ENCODE data around the gene PKM. TPM values are rescaled to one million over a fixed set of nuclear protein-coding genes. Genes with fewer than 3 reads are reported as not detected.

The PKM gene
- 2,541 and 2,790 TPM in 2 replicates for total RNA-seq

DNA sequence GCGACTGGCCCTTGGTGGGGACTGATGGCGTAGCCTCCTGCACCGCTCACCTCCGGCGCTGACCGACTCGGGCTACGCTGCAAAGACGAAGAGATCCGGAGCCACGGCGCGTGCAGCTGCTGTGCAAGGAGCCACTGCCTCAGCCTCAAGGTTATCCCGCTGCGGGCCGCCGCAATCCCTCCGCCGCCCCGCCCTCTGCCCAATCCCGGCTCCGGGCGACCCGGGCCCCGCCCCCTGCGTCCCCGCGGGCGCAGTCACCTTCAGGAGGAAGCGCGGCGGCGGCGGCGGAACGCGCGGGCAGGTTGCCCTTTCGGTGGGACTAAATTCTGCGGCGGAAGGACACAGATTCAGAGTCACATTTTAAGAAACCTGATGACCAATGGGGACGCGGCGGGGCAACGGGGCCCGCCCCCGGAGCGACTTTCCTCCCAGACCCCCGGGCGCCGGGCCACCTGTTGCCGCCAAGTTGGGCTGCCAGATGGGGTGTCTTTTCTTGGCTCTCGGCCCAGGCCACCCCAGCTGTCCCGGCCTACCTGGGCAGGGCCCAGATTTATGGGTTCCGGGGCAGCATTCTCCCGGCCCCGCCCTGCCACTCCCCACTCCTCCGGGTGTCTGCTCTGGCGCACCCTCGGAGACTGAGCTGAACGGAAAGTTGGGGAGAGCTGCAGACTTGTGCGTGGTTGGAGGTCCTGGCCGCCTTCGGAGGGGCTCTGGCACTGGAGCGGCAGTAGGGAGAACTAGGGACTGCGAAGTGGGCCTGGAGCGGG, at the start of gene PKM:
Gene PKM (minus strand): TSS at position 125 of the 767 bp plus-strand sequence. CDS start 12,093 bp downstream, outside the sequence.

DNA sequence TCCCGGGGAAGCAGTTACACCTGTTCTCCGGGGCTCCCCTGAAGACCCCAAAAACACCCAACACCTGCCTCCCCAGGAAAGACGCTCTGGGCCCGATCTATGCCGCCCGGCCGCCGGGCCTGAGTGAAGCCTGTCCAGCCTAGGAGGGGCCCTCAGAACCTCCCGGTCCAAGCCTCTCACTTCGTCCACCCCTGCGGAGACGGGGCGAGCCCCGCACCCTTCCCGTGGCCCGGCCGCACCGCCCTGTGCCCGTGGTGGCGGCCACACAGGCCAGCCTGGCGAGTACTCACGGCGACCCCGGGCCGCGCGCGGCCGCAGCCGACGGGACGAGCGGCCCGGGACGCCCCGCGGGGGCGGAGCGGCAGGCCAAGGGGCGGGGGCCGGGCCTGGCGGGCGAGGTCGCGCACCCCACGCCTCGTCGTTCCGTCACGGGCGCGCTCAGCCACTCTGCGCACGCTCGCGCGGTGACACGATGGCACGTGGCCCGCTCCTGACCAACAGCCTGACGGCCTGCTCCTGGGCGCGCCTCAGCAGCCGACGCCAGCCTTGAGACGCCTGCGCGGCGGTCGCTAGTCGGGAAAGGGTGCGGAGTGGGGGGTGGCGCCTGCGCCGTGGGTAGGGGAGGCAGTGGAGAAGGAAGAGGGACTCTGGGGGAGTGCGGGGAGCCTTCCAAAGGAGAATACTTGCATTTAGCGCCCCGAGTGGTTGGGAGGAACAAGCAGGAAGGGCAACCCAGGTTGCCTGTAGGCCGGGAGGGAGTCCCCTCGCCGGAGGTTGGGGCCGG, 41.4 kb upstream of the PKM start, which contains the start of gene PARP6:
Gene PARP6 (minus strand): TSS at position 342 of the 784 bp plus-strand sequence. CDS start 5,077 bp downstream, outside the sequence.

GRCh38 chr15:72197460-72198355, 33.3 kb downstream of the PKM start, which contains the start of gene GRAMD2A:
Gene GRAMD2A, minus strand, starts transcription at chr15:72197787.

Other genes starting within 250 kb of the PKM start
- gene MYO9A, start 113.0 kb downstream of the PKM start, total RNA-seq: 15.3 and 17.4 TPM in 2 replicates
- 1.4 and 3.5 TPM in 2 replicates for gene SENP8, start 112.8 kb downstream of the PKM start, total RNA-seq
- gene GRAMD2A, start 33.4 kb downstream of the PKM start, total RNA-seq: 0.18 TPM in 1 of 2 replicates, not detected in the other
- 22.5 and 25.9 TPM in 2 replicates for gene PARP6, start 41.4 kb upstream of the PKM start, total RNA-seq
- not detected in 2 replicates for gene CELF6, start 89.0 kb upstream of the PKM start, total RNA-seq
- 75.0 and 98.6 TPM in 2 replicates for gene HEXA, start 144.8 kb upstream of the PKM start, total RNA-seq
- not detected in 2 replicates for gene TMEM202, start 167.1 kb upstream of the PKM start, total RNA-seq
- gene ARIH1, start 243.1 kb upstream of the PKM start, total RNA-seq: 16.7 and 19.3 TPM in 2 replicates